HepG2 (cell line): ENCODE results near the gene PTH2. TPM values are rescaled to one million over a fixed set of nuclear protein-coding genes. Genes with fewer than 3 reads are reported as not detected.

Source experiments
- ATAD3A ChIP-seq: sonication (generic); formaldehyde crosslinking; IDR thresholded peaks from 2 replicates; pipeline ENCODE4 v1.4.0; 2020; ENCODE audit warnings: missing genetic modification reagents
- BCL3 ChIP-seq: sonication (generic); formaldehyde crosslinking; IDR thresholded peaks from 2 replicates; pipeline ENCODE4 v1.5.1; 2020; ENCODE audit warnings: mild to moderate bottlenecking, missing genetic modification reagents, moderate library complexity
- CEBPG ChIP-seq: IDR thresholded peaks from 2 replicates; pipeline ENCODE4 v1.6.1; 2016
- CHD4 ChIP-seq: fragments of 200-600 bp; sonication (generic); IDR thresholded peaks from 2 replicates; pipeline ENCODE4 v1.7.0; 2017; ENCODE audit warnings: mild to moderate bottlenecking, low read length, borderline replicate concordance
- FOXO1 ChIP-seq: sonication (generic); formaldehyde crosslinking; IDR thresholded peaks from 2 replicates; pipeline ENCODE4 v1.4.0; 2020; ENCODE audit warnings: missing genetic modification reagents
- MIER2 ChIP-seq: IDR thresholded peaks from 2 replicates; pipeline ENCODE4 v1.6.1; 2016; ENCODE audit warnings: missing biosample characterization, missing genetic modification reagents
- NFE2 ChIP-seq: sonication (generic); formaldehyde crosslinking; IDR thresholded peaks from 2 replicates; pipeline ENCODE4 v1.4.0; 2020; ENCODE audit warnings: missing genetic modification reagents
- SAFB2 ChIP-seq: sonication (generic); formaldehyde crosslinking; IDR thresholded peaks from 2 replicates; pipeline ENCODE4 v1.5.1; 2020; ENCODE audit warnings: missing genetic modification reagents, low read depth, mild to moderate bottlenecking, borderline replicate concordance
- SNRNP70 ChIP-seq: fragments of 200-400 bp; formaldehyde crosslinking; IDR thresholded peaks from 2 replicates; pipeline ENCODE4 v1.6.1; 2017; ENCODE audit warnings: mild to moderate bottlenecking, low read depth, low read length, moderate library complexity
- SOX6 ChIP-seq, 2 experiments: fragments of 450-650 bp in 1 of 2; sonication (generic) in 1 of 2; formaldehyde crosslinking in 1 of 2; IDR thresholded peaks; 2 replicates each; pipeline versions ENCODE4 v1.4.0 to v1.6.1; 2017 to 2020; ENCODE audit warnings: antibody characterized with exemption in 1 of 2, mild to moderate bottlenecking in 1 of 2, missing genetic modification reagents in 1 of 2
- TOPORS ChIP-seq: sonication (generic); formaldehyde crosslinking; IDR thresholded peaks from 2 replicates; pipeline ENCODE4 v1.8.0; 2023; ENCODE audit warnings: mild to moderate bottlenecking, missing genetic modification reagents
- XRCC5 ChIP-seq: fragments of 200-400 bp; formaldehyde crosslinking; optimal IDR thresholded peaks from 2 replicates; pipeline ENCODE3; 2017; ENCODE audit warnings: mild to moderate bottlenecking, low read length
- ZBTB49 ChIP-seq: sonication (generic); formaldehyde crosslinking; IDR thresholded peaks from 2 replicates; pipeline ENCODE4 v1.4.0; 2020; ENCODE audit warnings: missing genetic modification reagents, borderline replicate concordance
- ZNF101 ChIP-seq: sonication (generic); formaldehyde crosslinking; IDR thresholded peaks from 2 replicates; pipeline ENCODE4 v1.4.0; 2020; ENCODE audit warnings: mild to moderate bottlenecking, low read depth, missing genetic modification reagents, borderline replicate concordance
- ZNF292 ChIP-seq: sonication (generic); formaldehyde crosslinking; IDR thresholded peaks from 2 replicates; pipeline ENCODE4 v1.8.1; 2022; ENCODE audit warnings: mild to moderate bottlenecking, low read depth, missing genetic modification reagents, borderline replicate concordance
- ZNF577 ChIP-seq: sonication (generic); formaldehyde crosslinking; IDR thresholded peaks from 2 replicates; pipeline ENCODE4 v1.4.0; 2020; ENCODE audit warnings: mild to moderate bottlenecking, low read depth, missing genetic modification reagents, borderline replicate concordance
- ZNF746 ChIP-seq: sonication (generic); formaldehyde crosslinking; IDR thresholded peaks from 2 replicates; pipeline ENCODE4 v1.8.0; 2022; ENCODE audit warnings: mild to moderate bottlenecking, missing genetic modification reagents
- ZNF768 ChIP-seq: sonication (generic); formaldehyde crosslinking; IDR thresholded peaks from 2 replicates; pipeline ENCODE4 v1.4.0; 2020; ENCODE audit warnings: missing genetic modification reagents
- polyA plus RNA-seq, 8 experiments: library from polyadenylated mRNA; depleted of rRNA in 3 of 8; stranded (reverse) in 7 of 8; unstranded in 1 of 8; fragments of >200 nt; fragmentation: Illumina TruSeq in 4 of 8; extraction: Trizol in 4 of 8; gene quantifications; 2 replicates each; pipeline versions ENCODE4 v1.2.1 to v1.2.3, GENCODE V29; 2011 to 2016; ENCODE audit warnings: low read depth in 4 of 8, missing spikeins in 1 of 8, mixed read lengths in 1 of 8; ENCODE audit not compliant: insufficient read depth in 1 of 8
- total RNA-seq, 5 experiments: library from RNA; depleted of rRNA; stranded (reverse); fragments of >200 nt; fragmentation: Illumina TruSeq; extraction: Trizol; gene quantifications; 2 replicates each; pipeline ENCODE4 v1.2.3, GENCODE V29; 2016; ENCODE audit warnings: low read depth in 1 of 5
- TF ChIP-seq, protein P1 (sequence below): sonication (generic); formaldehyde crosslinking; conservative IDR thresholded peaks from 2 replicates; pipeline ENCODE4 v1.8.1; 2023; ENCODE audit warnings: missing genetic modification reagents
- TF ChIP-seq, protein P2 (sequence below): sonication (generic); formaldehyde crosslinking; IDR thresholded peaks from 2 replicates; pipeline ENCODE4 v1.4.0; 2020; ENCODE audit warnings: missing genetic modification reagents

Gene PTH2
- total and polyA plus RNA-seq, 2 of the 13 experiments (the other 11 are each of a cell fraction or from before 2014, with no cell fraction given) = not detected

- TF ChIP-seq MIER2 (CRISPR knock-in tag) (no peak), SAFB2 (peak; percentile 50; the same call in 1 of the 2 replicates), FOXO1 (peak; percentile 72), SOX6 (IDR thresholded peaks at IDR 0.05) (no peak), SOX6 (CRISPR knock-in tag; IDR thresholded peaks at IDR 0.05) (0 out of 2 replicates have a peak, but pooled peaks have one; percentile 29), TOPORS (CRISPR knock-in tag) (no peak), ZNF768 (CRISPR knock-in tag) (peak; percentile 25; the same call in 1 of the 2 replicates), CEBPG (CRISPR knock-in tag) (no peak), ZNF101 (CRISPR knock-in tag) (no peak), ZNF292 (CRISPR knock-in tag) (no peak), BCL3 (peak; percentile 38; the same call in 1 of the 2 replicates), CHD4 (no peak), XRCC5 (peak; percentile 41), ZNF577 (CRISPR knock-in tag) (no peak), SNRNP70 (no peak), ZNF746 (no peak), NFE2 (CRISPR knock-in tag) (no peak), ATAD3A (CRISPR knock-in tag) (no peak), ZBTB49 (no peak)
- TF ChIP-seq, protein P1, sequence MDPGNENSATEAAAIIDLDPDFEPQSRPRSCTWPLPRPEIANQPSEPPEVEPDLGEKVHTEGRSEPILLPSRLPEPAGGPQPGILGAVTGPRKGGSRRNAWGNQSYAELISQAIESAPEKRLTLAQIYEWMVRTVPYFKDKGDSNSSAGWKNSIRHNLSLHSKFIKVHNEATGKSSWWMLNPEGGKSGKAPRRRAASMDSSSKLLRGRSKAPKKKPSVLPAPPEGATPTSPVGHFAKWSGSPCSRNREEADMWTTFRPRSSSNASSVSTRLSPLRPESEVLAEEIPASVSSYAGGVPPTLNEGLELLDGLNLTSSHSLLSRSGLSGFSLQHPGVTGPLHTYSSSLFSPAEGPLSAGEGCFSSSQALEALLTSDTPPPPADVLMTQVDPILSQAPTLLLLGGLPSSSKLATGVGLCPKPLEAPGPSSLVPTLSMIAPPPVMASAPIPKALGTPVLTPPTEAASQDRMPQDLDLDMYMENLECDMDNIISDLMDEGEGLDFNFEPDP (CRISPR knock-in tag) = no peak
- TF ChIP-seq, protein P2, sequence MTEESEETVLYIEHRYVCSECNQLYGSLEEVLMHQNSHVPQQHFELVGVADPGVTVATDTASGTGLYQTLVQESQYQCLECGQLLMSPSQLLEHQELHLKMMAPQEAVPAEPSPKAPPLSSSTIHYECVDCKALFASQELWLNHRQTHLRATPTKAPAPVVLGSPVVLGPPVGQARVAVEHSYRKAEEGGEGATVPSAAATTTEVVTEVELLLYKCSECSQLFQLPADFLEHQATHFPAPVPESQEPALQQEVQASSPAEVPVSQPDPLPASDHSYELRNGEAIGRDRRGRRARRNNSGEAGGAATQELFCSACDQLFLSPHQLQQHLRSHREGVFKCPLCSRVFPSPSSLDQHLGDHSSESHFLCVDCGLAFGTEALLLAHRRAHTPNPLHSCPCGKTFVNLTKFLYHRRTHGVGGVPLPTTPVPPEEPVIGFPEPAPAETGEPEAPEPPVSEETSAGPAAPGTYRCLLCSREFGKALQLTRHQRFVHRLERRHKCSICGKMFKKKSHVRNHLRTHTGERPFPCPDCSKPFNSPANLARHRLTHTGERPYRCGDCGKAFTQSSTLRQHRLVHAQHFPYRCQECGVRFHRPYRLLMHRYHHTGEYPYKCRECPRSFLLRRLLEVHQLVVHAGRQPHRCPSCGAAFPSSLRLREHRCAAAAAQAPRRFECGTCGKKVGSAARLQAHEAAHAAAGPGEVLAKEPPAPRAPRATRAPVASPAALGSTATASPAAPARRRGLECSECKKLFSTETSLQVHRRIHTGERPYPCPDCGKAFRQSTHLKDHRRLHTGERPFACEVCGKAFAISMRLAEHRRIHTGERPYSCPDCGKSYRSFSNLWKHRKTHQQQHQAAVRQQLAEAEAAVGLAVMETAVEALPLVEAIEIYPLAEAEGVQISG (CRISPR knock-in tag) = peak; percentile 88
Measured at GRCh38 chr19:49451430-49452181, 28.4 kb upstream of the PTH2 start, which contains the start of gene PIH1D1 (continued).
